Activated CD4-positive, alpha-beta T cell treated with anti-CD3 and anti-CD28 coated beads, Interleukin-2, Interleukin-4, amounts not matched to agents 100 ng/mL and 50 ng/mL, durations not matched to agents 16 hours and 8 hours (primary cell): ENCODE data around the gene PPP3CB.

Experiments used
- DNase-seq: peaks from one replicate; pipeline ENCODE4 v3.0.0-alpha.2; 2020; ENCODE audit warnings: low spot score

The PPP3CB gene

GRCh38 chr10:73480158-73480557, 15.7 kb downstream of the PPP3CB start:
- peak; percentile 85 for DNase-seq

- DNase-seq: peak; percentile 84
These were observed 17.2 kb downstream of the PPP3CB start for GRCh38 chr10:73478636-73479035.

GRCh38 chr10:73471226-73471625, 24.6 kb downstream of the PPP3CB start:
- DNase-seq: no peak

- no peak for DNase-seq
These were observed 26.2 kb downstream of the PPP3CB start for GRCh38 chr10:73469579-73469978.

- no peak for DNase-seq
These were observed 28.6 kb downstream of the PPP3CB start for GRCh38 chr10:73467206-73467605.

- DNase-seq: no peak
These were observed 29.7 kb downstream of the PPP3CB start for GRCh38 chr10:73465978-73466726.

- no peak for DNase-seq
These were observed 34.9 kb downstream of the PPP3CB start for GRCh38 chr10:73460897-73461296.

- DNase-seq: no peak
These were observed 36.0 kb downstream of the PPP3CB start for GRCh38 chr10:73459683-73460314.

GRCh38 chr10:73456187-73456890, 39.5 kb downstream of the PPP3CB start:
- no peak for DNase-seq

GRCh38 chr10:73449113-73449512, 46.7 kb downstream of the PPP3CB start:
- DNase-seq: no peak

GRCh38 chr10:73448384-73448783, 47.4 kb downstream of the PPP3CB start:
- no peak for DNase-seq

GRCh38 chr10:73446926-73447325, 48.9 kb downstream of the PPP3CB start:
- no peak for DNase-seq

GRCh38 chr10:73444457-73444856, 51.4 kb downstream of the PPP3CB start:
- DNase-seq: no peak

- no peak for DNase-seq
These were observed 56.1 kb downstream of the PPP3CB start for GRCh38 chr10:73439605-73440312.

GRCh38 chr10:73439055-73439454, 56.8 kb downstream of the PPP3CB start:
- DNase-seq: no peak

- DNase-seq: peak; percentile 23
These were observed 62.3 kb downstream of the PPP3CB start, which contains the start of gene MSS51 for GRCh38 chr10:73433538-73433867. Gene MSS51 (minus strand): TSS chr10:73433561. CDS start chr10:73428284, 5,277 bp downstream.

- no peak for DNase-seq
These were observed 62.9 kb downstream of the PPP3CB start for GRCh38 chr10:73432646-73433537.

GRCh38 chr10:73426318-73426717, 69.5 kb downstream of the PPP3CB start:
- DNase-seq: no peak

- no peak for DNase-seq
These were observed 71.3 kb downstream of the PPP3CB start for GRCh38 chr10:73424478-73424877.

GRCh38 chr10:73423309-73423708, 72.5 kb downstream of the PPP3CB start:
- DNase-seq: no peak

GRCh38 chr10:73416571-73416970, 79.3 kb downstream of the PPP3CB start:
- no peak for DNase-seq
